HepG2 (cell line): ENCODE measurements around the gene COL4A3. TPM values are rescaled to one million over a fixed set of nuclear protein-coding genes. Genes with fewer than 3 reads are reported as not detected.

ENCODE experiments used
- ARNT ChIP-seq: fragments of 450-650 bp; IDR thresholded peaks from 2 replicates; pipeline ENCODE4 v1.6.1; 2017
- BATF2 ChIP-seq: sonication (generic); formaldehyde crosslinking; IDR thresholded peaks from 2 replicates; pipeline ENCODE4 v1.8.0; 2022; ENCODE audit warnings: mild to moderate bottlenecking, missing genetic modification reagents, moderate library complexity
- DR1 ChIP-seq: sonication (generic); formaldehyde crosslinking; IDR thresholded peaks from 2 replicates; pipeline ENCODE4 v1.8.0; 2021; ENCODE audit warnings: mild to moderate bottlenecking, missing genetic modification reagents, inconsistent platforms
- ETV6 ChIP-seq: sonication (generic); formaldehyde crosslinking; conservative IDR thresholded peaks from 2 replicates; pipeline ENCODE4 v1.4.0; 2020; ENCODE audit warnings: missing genetic modification reagents
- FLYWCH1 ChIP-seq: sonication (generic); formaldehyde crosslinking; IDR thresholded peaks from 2 replicates; pipeline ENCODE4 v1.8.1; 2023; ENCODE audit warnings: mild to moderate bottlenecking, missing genetic modification reagents
- HNRNPLL ChIP-seq: fragments of 200-400 bp; formaldehyde crosslinking; IDR thresholded peaks from 2 replicates; pipeline ENCODE4 v1.6.1; 2017; ENCODE audit warnings: mild to moderate bottlenecking, low read depth, low read length; ENCODE audit not compliant: poor library complexity, severe bottlenecking
- KDM5A ChIP-seq: fragments of 200-600 bp; sonication (generic); IDR thresholded peaks from 2 replicates; pipeline ENCODE4 v1.7.0; 2018; ENCODE audit warnings: antibody characterized with exemption, mild to moderate bottlenecking, low read length, borderline replicate concordance
- SAP130 ChIP-seq: IDR thresholded peaks from 2 replicates; pipeline ENCODE4 v1.6.1; 2016; ENCODE audit warnings: low read depth
- SUZ12 ChIP-seq: fragments of 150-350 bp; IDR thresholded peaks from 2 replicates; pipeline ENCODE4 v1.6.1; 2014; ENCODE audit warnings: low read depth, low read length
- U2AF1 ChIP-seq: fragments of 200-400 bp; formaldehyde crosslinking; optimal IDR thresholded peaks from 2 replicates; pipeline ENCODE3; 2017; ENCODE audit warnings: mild to moderate bottlenecking, low read depth, low read length
- ZMYM4 ChIP-seq: sonication (generic); formaldehyde crosslinking; IDR thresholded peaks from 2 replicates; pipeline ENCODE4 v1.8.1; 2023; ENCODE audit warnings: mild to moderate bottlenecking, missing genetic modification reagents
- ZNF234 ChIP-seq: sonication (generic); formaldehyde crosslinking; conservative IDR thresholded peaks from 2 replicates; pipeline ENCODE4 v1.5.1; 2020; ENCODE audit warnings: mild to moderate bottlenecking, missing genetic modification reagents
- ZNF501 ChIP-seq: sonication (generic); formaldehyde crosslinking; IDR thresholded peaks from 2 replicates; pipeline ENCODE4 v1.5.1; 2020; ENCODE audit warnings: mild to moderate bottlenecking, moderate library complexity, missing genetic modification reagents
- ZNF614 ChIP-seq: IDR thresholded peaks from 2 replicates; pipeline ENCODE4 v1.6.1; 2018; ENCODE audit warnings: missing biosample characterization, missing genetic modification reagents, inconsistent platforms, borderline replicate concordance
- ZNF761 ChIP-seq: sonication (generic); formaldehyde crosslinking; conservative IDR thresholded peaks from 2 replicates; pipeline ENCODE4 v1.4.0; 2020; ENCODE audit warnings: mild to moderate bottlenecking, missing genetic modification reagents
- polyA plus RNA-seq, 8 experiments: library from polyadenylated mRNA; depleted of rRNA in 3 of 8; stranded (reverse) in 7 of 8; unstranded in 1 of 8; fragments of >200 nt; fragmentation: Illumina TruSeq in 4 of 8; extraction: Trizol in 4 of 8; gene quantifications; 2 replicates each; pipeline versions ENCODE4 v1.2.1 to v1.2.3, GENCODE V29; 2011 to 2016; ENCODE audit warnings: low read depth in 4 of 8, missing spikeins in 1 of 8, mixed read lengths in 1 of 8; ENCODE audit not compliant: insufficient read depth in 1 of 8
- total RNA-seq, 5 experiments: library from RNA; depleted of rRNA; stranded (reverse); fragments of >200 nt; fragmentation: Illumina TruSeq; extraction: Trizol; gene quantifications; 2 replicates each; pipeline ENCODE4 v1.2.3, GENCODE V29; 2016; ENCODE audit warnings: low read depth in 1 of 5
- TF ChIP-seq, protein P1 (sequence below): sonication (generic); formaldehyde crosslinking; IDR thresholded peaks from 2 replicates; pipeline ENCODE4 v1.4.0; 2020; ENCODE audit warnings: missing genetic modification reagents, mild to moderate bottlenecking, borderline replicate concordance
- TF ChIP-seq, protein P2 (sequence below): sonication (generic); formaldehyde crosslinking; IDR thresholded peaks from 2 replicates; pipeline ENCODE4 v1.5.1; 2020; ENCODE audit warnings: missing genetic modification reagents, mild to moderate bottlenecking, borderline replicate concordance
- TF ChIP-seq, protein P3 (sequence below): fragments of 450-650 bp; IDR thresholded peaks from 2 replicates; pipeline ENCODE4 v1.6.1; 2017

COL4A3 gene
- total and polyA plus RNA-seq, 2 of the 13 experiments (the other 11 are each of a cell fraction or from before 2014, with no cell fraction given): 0.02 TPM; not detected in 1

DNA sequence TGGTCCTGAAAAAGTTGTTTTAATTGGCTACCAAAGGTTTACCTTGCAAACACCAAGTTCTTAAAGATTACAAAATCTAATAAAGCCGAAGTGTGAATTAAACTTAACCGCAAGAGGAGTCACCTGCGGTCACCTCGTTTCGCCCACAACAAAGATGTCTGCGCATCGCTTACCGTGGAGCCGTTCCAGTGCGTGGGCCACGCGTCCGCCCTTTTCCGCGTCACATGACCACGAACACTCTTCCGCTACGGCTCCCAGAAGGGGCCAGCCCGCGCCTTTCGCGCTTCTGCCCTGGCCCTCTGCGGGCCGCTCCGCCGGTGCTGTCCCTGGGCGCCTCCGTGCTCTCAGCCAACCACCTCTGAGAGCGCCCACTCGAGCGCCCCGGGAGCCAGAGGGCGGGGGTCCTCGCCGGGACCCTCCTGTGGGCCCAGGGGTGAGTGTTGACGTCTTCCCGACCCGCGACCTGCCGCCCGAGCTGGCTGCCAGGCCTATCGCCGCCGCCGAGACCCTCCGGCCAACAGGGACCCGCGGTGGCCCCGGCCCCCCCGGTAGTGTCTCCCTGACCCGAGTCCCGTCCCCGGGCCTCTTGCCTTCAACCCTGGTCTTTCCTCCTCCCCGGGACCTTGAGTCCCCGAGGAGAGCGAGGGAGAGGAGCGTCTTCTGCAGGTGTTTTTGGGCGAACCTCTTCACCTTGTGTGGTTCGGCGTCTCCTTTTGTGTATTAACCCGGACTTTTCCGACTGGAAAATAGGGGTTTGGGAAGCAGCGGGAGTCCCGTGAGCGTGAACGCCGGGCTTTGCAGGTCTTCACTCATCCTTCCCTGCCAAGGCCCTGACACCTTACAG lies 160.8 kb downstream of the COL4A3 start, which contains the start of gene MFF (continued):
- TF ChIP-seq DR1 (CRISPR knock-in tag): peak; percentile 95
- TF ChIP-seq ZNF234 (CRISPR knock-in tag): peak; percentile 91
- TF ChIP-seq, protein P1, sequence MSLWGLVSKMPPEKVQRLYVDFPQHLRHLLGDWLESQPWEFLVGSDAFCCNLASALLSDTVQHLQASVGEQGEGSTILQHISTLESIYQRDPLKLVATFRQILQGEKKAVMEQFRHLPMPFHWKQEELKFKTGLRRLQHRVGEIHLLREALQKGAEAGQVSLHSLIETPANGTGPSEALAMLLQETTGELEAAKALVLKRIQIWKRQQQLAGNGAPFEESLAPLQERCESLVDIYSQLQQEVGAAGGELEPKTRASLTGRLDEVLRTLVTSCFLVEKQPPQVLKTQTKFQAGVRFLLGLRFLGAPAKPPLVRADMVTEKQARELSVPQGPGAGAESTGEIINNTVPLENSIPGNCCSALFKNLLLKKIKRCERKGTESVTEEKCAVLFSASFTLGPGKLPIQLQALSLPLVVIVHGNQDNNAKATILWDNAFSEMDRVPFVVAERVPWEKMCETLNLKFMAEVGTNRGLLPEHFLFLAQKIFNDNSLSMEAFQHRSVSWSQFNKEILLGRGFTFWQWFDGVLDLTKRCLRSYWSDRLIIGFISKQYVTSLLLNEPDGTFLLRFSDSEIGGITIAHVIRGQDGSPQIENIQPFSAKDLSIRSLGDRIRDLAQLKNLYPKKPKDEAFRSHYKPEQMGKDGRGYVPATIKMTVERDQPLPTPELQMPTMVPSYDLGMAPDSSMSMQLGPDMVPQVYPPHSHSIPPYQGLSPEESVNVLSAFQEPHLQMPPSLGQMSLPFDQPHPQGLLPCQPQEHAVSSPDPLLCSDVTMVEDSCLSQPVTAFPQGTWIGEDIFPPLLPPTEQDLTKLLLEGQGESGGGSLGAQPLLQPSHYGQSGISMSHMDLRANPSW (CRISPR knock-in tag): 0 out of 2 replicates have a peak, but pooled peaks have one; percentile 7
- 0 out of 2 replicates have a peak, but pooled peaks have one; percentile 26 for TF ChIP-seq FLYWCH1
- TF ChIP-seq ARNT: no peak
- peak; percentile 81 for TF ChIP-seq U2AF1
- TF ChIP-seq, protein P2, sequence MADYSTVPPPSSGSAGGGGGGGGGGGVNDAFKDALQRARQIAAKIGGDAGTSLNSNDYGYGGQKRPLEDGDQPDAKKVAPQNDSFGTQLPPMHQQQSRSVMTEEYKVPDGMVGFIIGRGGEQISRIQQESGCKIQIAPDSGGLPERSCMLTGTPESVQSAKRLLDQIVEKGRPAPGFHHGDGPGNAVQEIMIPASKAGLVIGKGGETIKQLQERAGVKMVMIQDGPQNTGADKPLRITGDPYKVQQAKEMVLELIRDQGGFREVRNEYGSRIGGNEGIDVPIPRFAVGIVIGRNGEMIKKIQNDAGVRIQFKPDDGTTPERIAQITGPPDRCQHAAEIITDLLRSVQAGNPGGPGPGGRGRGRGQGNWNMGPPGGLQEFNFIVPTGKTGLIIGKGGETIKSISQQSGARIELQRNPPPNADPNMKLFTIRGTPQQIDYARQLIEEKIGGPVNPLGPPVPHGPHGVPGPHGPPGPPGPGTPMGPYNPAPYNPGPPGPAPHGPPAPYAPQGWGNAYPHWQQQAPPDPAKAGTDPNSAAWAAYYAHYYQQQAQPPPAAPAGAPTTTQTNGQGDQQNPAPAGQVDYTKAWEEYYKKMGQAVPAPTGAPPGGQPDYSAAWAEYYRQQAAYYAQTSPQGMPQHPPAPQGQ (CRISPR knock-in tag): no peak
- peak; percentile 98 for TF ChIP-seq ZNF614 (CRISPR knock-in tag)
- TF ChIP-seq ETV6: peak; percentile 93
- TF ChIP-seq, protein P3, sequence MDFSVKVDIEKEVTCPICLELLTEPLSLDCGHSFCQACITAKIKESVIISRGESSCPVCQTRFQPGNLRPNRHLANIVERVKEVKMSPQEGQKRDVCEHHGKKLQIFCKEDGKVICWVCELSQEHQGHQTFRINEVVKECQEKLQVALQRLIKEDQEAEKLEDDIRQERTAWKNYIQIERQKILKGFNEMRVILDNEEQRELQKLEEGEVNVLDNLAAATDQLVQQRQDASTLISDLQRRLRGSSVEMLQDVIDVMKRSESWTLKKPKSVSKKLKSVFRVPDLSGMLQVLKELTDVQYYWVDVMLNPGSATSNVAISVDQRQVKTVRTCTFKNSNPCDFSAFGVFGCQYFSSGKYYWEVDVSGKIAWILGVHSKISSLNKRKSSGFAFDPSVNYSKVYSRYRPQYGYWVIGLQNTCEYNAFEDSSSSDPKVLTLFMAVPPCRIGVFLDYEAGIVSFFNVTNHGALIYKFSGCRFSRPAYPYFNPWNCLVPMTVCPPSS: no peak
- peak; percentile 96 for TF ChIP-seq HNRNPLL
- peak; percentile 96 for TF ChIP-seq SAP130 (CRISPR knock-in tag)
- TF ChIP-seq ZNF761 (CRISPR knock-in tag): peak; percentile 96
- peak; percentile 100 for TF ChIP-seq ZMYM4 (CRISPR knock-in tag)
- TF ChIP-seq SUZ12: no peak
- peak; percentile 97 for TF ChIP-seq ZNF501
- TF ChIP-seq BATF2: 0 out of 2 replicates have a peak, but pooled peaks have one; percentile 36
- TF ChIP-seq KDM5A: peak; percentile 82
